Neural progenitor cell (in vitro differentiated cells): ENCODE measurements around the gene SIRPB2. TPM values are rescaled to one million over a fixed set of nuclear protein-coding genes. Genes with fewer than 3 reads are reported as not detected.

ENCODE experiments used
- DNase-seq: peaks from one replicate; pipeline ENCODE4 v3.0.0-alpha.2; 2016; ENCODE audit warnings: low spot score
- H2AFZ ChIP-seq: fragments of 200-600 bp; sonication (generic); replicated peaks from 2 replicates; pipeline ENCODE4 v1.6.1; 2016; ENCODE audit warnings: antibody characterized with exemption
- H3F3A ChIP-seq: fragments of 200-600 bp; sonication (generic); 2 replicates; pipeline ENCODE4 v1.6.1; 2016; ENCODE audit warnings: antibody characterized with exemption, low read depth
- H3K27ac ChIP-seq: fragments of 200-600 bp; sonication (generic); 2 replicates; pipeline ENCODE4 v1.5.1; 2016; ENCODE audit warnings: mild to moderate bottlenecking
- H3K27me3 ChIP-seq: fragments of 200-600 bp; sonication (generic); 2 replicates; pipeline ENCODE4 v1.6.1; 2016; ENCODE audit warnings: mild to moderate bottlenecking, moderate library complexity
- H3K36me3 ChIP-seq: fragments of 200-600 bp; sonication (generic); 2 replicates; pipeline ENCODE4 v1.5.1; 2016
- H3K4me1 ChIP-seq: fragments of 200-600 bp; sonication (generic); 2 replicates; pipeline ENCODE4 v1.6.1; 2016; ENCODE audit warnings: mixed run types
- H3K4me2 ChIP-seq: fragments of 200-600 bp; sonication (generic); 2 replicates; pipeline ENCODE4 v1.6.1; 2016
- H3K4me3 ChIP-seq: fragments of 200-600 bp; sonication (generic); 2 replicates; pipeline ENCODE4 v1.5.1; 2016
- H3K79me2 ChIP-seq: fragments of 200-600 bp; sonication (generic); 2 replicates; pipeline ENCODE4 v1.6.1; 2016; ENCODE audit warnings: low read depth
- H3K9ac ChIP-seq: fragments of 200-600 bp; sonication (generic); 2 replicates; pipeline ENCODE4 v1.6.1; 2016
- H3K9me3 ChIP-seq: fragments of 200-600 bp; sonication (generic); 2 replicates; pipeline ENCODE4 v1.5.1; 2016; ENCODE audit warnings: low read depth
- H4K20me1 ChIP-seq: fragments of 200-600 bp; sonication (generic); 2 replicates; pipeline ENCODE4 v1.6.1; 2016; ENCODE audit warnings: low read depth
- H3K27ac Mint-ChIP-seq: 3 replicates; pipeline ENCODE4 v1.8.0; 2021; ENCODE audit warnings: mixed read lengths
- H3K27me3 Mint-ChIP-seq: 2 replicates; pipeline ENCODE4 v1.8.0; 2022; ENCODE audit warnings: low read depth, mild to moderate bottlenecking, inconsistent platforms, moderate library complexity, mixed read lengths; ENCODE audit not compliant: insufficient read depth
- H3K36me3 Mint-ChIP-seq: 3 replicates; pipeline ENCODE4 v1.8.0; 2021; ENCODE audit warnings: mixed read lengths
- H3K4me1 Mint-ChIP-seq: 3 replicates; pipeline ENCODE4 v1.8.0; 2021; ENCODE audit warnings: mixed read lengths
- H3K4me3 Mint-ChIP-seq: 3 replicates; pipeline ENCODE4 v1.8.0; 2021; ENCODE audit warnings: mild to moderate bottlenecking, moderate library complexity, mixed read lengths
- H3K9me3 Mint-ChIP-seq: 3 replicates; pipeline ENCODE4 v1.8.0; 2020; ENCODE audit warnings: mixed read lengths
- CTCF ChIP-seq: fragments of 200-600 bp; sonication (generic); IDR thresholded peaks from 2 replicates; pipeline ENCODE4 v1.5.1; 2017; ENCODE audit warnings: antibody characterized with exemption, mild to moderate bottlenecking
- EZH2 ChIP-seq: fragments of 200-600 bp; sonication (generic); IDR thresholded peaks from 2 replicates; pipeline ENCODE4 v1.6.1; 2017; ENCODE audit warnings: antibody characterized with exemption, mild to moderate bottlenecking, moderate library complexity
- EZH2phosphoT487 ChIP-seq: fragments of 200-600 bp; sonication (generic); IDR thresholded peaks from 2 replicates; pipeline ENCODE4 v1.6.1; 2017; ENCODE audit warnings: antibody characterized with exemption
- total RNA-seq: library from RNA; depleted of rRNA; stranded (reverse); fragments of >200 nt; gene quantifications from 2 replicates; pipeline ENCODE4 v1.2.3, GENCODE V29; 2015; ENCODE audit warnings: low replicate concordance

Gene SIRPB2
- total RNA-seq, 1 donor from 2014 or later, result not detected

- Histone ChIP-seq H3K27me3 (peaks cover 4% of the 10 kb centered on the region), H3K4me2 (no peak overlapping the region), H3K27ac (no peak overlapping the region), H3K9ac (no peak overlapping the region), H3K36me3 (no peaks in the 10 kb centered on the region), H2AFZ (no peak overlapping the region), H4K20me1 (no peaks in the 10 kb centered on the region), H3K4me3 (no peak overlapping the region), H3F3A (no peaks in the 10 kb centered on the region), H3K9me3 (no peaks in the 10 kb centered on the region), H3K79me2 (no peaks in the 10 kb centered on the region), H3K4me1 (no peaks in the 10 kb centered on the region)
- H3K27me3 Mint-ChIP-seq, result peaks cover 5% of the 10 kb centered on the region
- H3K27ac Mint-ChIP-seq, result no peak overlapping the region
- H3K4me1 Mint-ChIP-seq, result no peaks in the 10 kb centered on the region
- no peak for DNase-seq
- no peaks in the 10 kb centered on the region for H3K9me3 Mint-ChIP-seq
- no peak for TF ChIP-seq EZH2phosphoT487
- TF ChIP-seq EZH2, result no peak
- no peak for TF ChIP-seq CTCF
- no peak overlapping the region for H3K4me3 Mint-ChIP-seq
- no peaks in the 10 kb centered on the region for H3K36me3 Mint-ChIP-seq
Measured at GRCh38 chr20:1478566-1478965, 12.7 kb downstream of the SIRPB2 start.

GRCh38 chr20:1477896-1478490, 13.2 kb downstream of the SIRPB2 start:
- Mint-ChIP-seq H3K4me1 (no peaks in the 10 kb centered on the region), H3K36me3 (no peaks in the 10 kb centered on the region), H3K27ac (no peak overlapping the region), H3K27me3 (peaks cover 8% of the 10 kb centered on the region), H3K9me3 (no peaks in the 10 kb centered on the region), H3K4me3 (no peak overlapping the region)
- H3K27me3 ChIP-seq, result no peaks in the 10 kb centered on the region
- no peaks in the 10 kb centered on the region for H4K20me1 ChIP-seq
- H3K27ac ChIP-seq, result no peak overlapping the region
- H3F3A ChIP-seq, result no peaks in the 10 kb centered on the region
- no peak overlapping the region for H3K4me3 ChIP-seq
- no peak for DNase-seq
- TF ChIP-seq EZH2 (no peak), CTCF (no peak), EZH2phosphoT487 (no peak)
- H3K4me1 ChIP-seq, result no peaks in the 10 kb centered on the region
- no peaks in the 10 kb centered on the region for H3K79me2 ChIP-seq
- H2AFZ ChIP-seq, result no peak overlapping the region
- H3K4me2 ChIP-seq, result no peak overlapping the region
- no peak overlapping the region for H3K9ac ChIP-seq
- no peaks in the 10 kb centered on the region for H3K9me3 ChIP-seq
- H3K36me3 ChIP-seq, result no peaks in the 10 kb centered on the region

- H3K4me1 Mint-ChIP-seq, result no peaks in the 10 kb centered on the region
- H3K4me3 ChIP-seq, result no peak overlapping the region
- H3F3A ChIP-seq, result no peaks in the 10 kb centered on the region
- peaks cover 8% of the 10 kb centered on the region for H3K27me3 Mint-ChIP-seq
- H2AFZ ChIP-seq, result peak overlapping the region; percentile 63
- H3K9me3 ChIP-seq, result no peaks in the 10 kb centered on the region
- no peaks in the 10 kb centered on the region for H4K20me1 ChIP-seq
- no peak for TF ChIP-seq EZH2
- no peak for TF ChIP-seq CTCF
- TF ChIP-seq EZH2phosphoT487, result no peak
- no peaks in the 10 kb centered on the region for H3K36me3 Mint-ChIP-seq
- H3K79me2 ChIP-seq, result no peaks in the 10 kb centered on the region
- H3K27ac ChIP-seq, result no peak overlapping the region
- H3K4me2 ChIP-seq, result no peak overlapping the region
- no peak overlapping the region for H3K4me3 Mint-ChIP-seq
- H3K27me3 ChIP-seq, result no peaks in the 10 kb centered on the region
- H3K9ac ChIP-seq, result no peak overlapping the region
- no peak overlapping the region for H3K27ac Mint-ChIP-seq
- no peaks in the 10 kb centered on the region for H3K4me1 ChIP-seq
- no peaks in the 10 kb centered on the region for H3K9me3 Mint-ChIP-seq
- no peaks in the 10 kb centered on the region for H3K36me3 ChIP-seq
- DNase-seq, result no peak
Measured at GRCh38 chr20:1474817-1475603, 16.2 kb downstream of the SIRPB2 start.
